CD4-positive, CD25-positive, alpha-beta regulatory T cell (primary cell): ENCODE results near the gene VAPB. TPM values are rescaled to one million over a fixed set of nuclear protein-coding genes. Genes with fewer than 3 reads are reported as not detected.

ENCODE experiments used
- ATAC-seq, 2 donors: fragments of 150-1000 bp; cut with Tn5 transposase; one replicate each; pipeline ENCODE4 v1.10.0; 2021; ENCODE audit warnings: low read depth in 2 of 2, moderate number of reproducible peaks in 2 of 2, moderate library complexity in 1 of 2
- DNase-seq, 3 donors: peaks; one replicate each; pipeline versions ENCODE4 v3.0.0 to v3.0.0-alpha.2; 2012 to 2022; ENCODE audit warnings: mixed read lengths in 1 of 3
- H3K27ac ChIP-seq: one replicate; pipeline ENCODE4 v1.7.0; 2013; ENCODE audit warnings: mild to moderate bottlenecking, low read length; ENCODE audit not compliant: insufficient read depth, poor library complexity, severe bottlenecking
- H3K27me3 ChIP-seq: one replicate; pipeline ENCODE4 v1.7.0; 2013; ENCODE audit warnings: low read length; ENCODE audit not compliant: control insufficient read depth, insufficient read depth
- H3K36me3 ChIP-seq: one replicate; pipeline ENCODE4 v1.7.0; 2013; ENCODE audit warnings: mild to moderate bottlenecking, low read length, moderate library complexity; ENCODE audit not compliant: control insufficient read depth, insufficient read depth
- H3K4me1 ChIP-seq: 2 replicates; pipeline ENCODE4 v1.7.0; 2013; ENCODE audit warnings: mild to moderate bottlenecking, low read length; ENCODE audit not compliant: insufficient read depth, control insufficient read depth, poor library complexity, severe bottlenecking
- H3K4me3 ChIP-seq: one replicate; pipeline ENCODE4 v1.7.0; 2013; ENCODE audit warnings: low read depth, mild to moderate bottlenecking, low read length, moderate library complexity
- H3K9me3 ChIP-seq, 2 experiments: 1 replicate in 1 of 2; 2 replicates in 1 of 2; pipeline ENCODE4 v1.7.0; 2013; ENCODE audit warnings: low read length in 2 of 2, mild to moderate bottlenecking in 1 of 2, moderate library complexity in 1 of 2; ENCODE audit not compliant: control insufficient read depth in 2 of 2
- H3K27ac Mint-ChIP-seq, 3 donors: one replicate each; pipeline ENCODE4 v1.8.0; 2020 to 2022; ENCODE audit warnings: mild to moderate bottlenecking in 3 of 3, mixed read lengths in 3 of 3, moderate library complexity in 2 of 3
- H3K27me3 Mint-ChIP-seq: one replicate; pipeline ENCODE4 v1.8.0; 2022; ENCODE audit warnings: mild to moderate bottlenecking, mixed read lengths
- H3K36me3 Mint-ChIP-seq: one replicate; pipeline ENCODE4 v1.8.0; 2020; ENCODE audit warnings: mixed read lengths
- H3K4me1 Mint-ChIP-seq, 4 donors: one replicate each; pipeline ENCODE4 v1.8.0; 2020 to 2022; ENCODE audit warnings: mixed read lengths in 4 of 4, mild to moderate bottlenecking in 1 of 4
- H3K4me3 Mint-ChIP-seq, 4 donors: one replicate each; pipeline ENCODE4 v1.8.0; 2020 to 2022; ENCODE audit warnings: mild to moderate bottlenecking in 4 of 4, mixed read lengths in 4 of 4, moderate library complexity in 3 of 4
- H3K9me3 Mint-ChIP-seq, 7 donors: one replicate each; pipeline ENCODE4 v1.8.0; 2020 to 2022; ENCODE audit warnings: mixed read lengths in 7 of 7, mild to moderate bottlenecking in 3 of 7, moderate library complexity in 2 of 7
- polyA plus RNA-seq, 4 donors: library from polyadenylated mRNA; unstranded; fragments of 300-500 nt; fragmentation: Illumina TruSeq; gene quantifications; one replicate each; pipeline ENCODE4 v1.2.3, GENCODE V29; 2021
- total RNA-seq: library from RNA; stranded (reverse); gene quantifications from one replicate; pipeline ENCODE4 v1.2.3, GENCODE V29; 2022

VAPB gene
- total and polyA plus RNA-seq, 5 donors from 2014 or later: 18.9 to 25.7 (median 21.9) TPM

DNA sequence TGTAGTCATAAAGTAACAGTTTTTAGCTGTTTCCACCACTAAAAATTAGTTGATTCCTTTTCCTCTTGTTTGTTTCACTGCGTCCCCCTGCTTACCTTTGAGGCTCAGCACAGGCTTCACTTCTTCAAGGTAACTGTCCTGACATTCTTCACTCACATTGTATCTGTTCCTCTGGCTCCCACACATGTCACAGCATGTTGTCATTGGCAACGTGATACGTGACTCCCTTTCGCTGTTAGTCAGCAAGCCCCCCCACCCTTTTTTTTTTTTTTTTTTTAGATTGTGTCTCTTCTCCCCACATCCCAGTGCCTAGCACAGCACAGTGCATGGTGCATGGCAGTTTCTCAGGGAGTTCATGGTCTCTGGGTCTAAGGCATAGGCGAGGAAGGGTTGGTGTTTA is 13.3 kb downstream of the VAPB start:
- peak overlapping the region; percentile 2 for H3K27ac ChIP-seq

GRCh38 chr20:58402827-58403226 is 13.8 kb downstream of the VAPB start:
- no peak overlapping the region for H3K27ac Mint-ChIP-seq
- DNase-seq (no peak), ATAC-seq (no peak)
- H3K27me3 Mint-ChIP-seq: no peaks in the 10 kb centered on the region
- no peak overlapping the region for H3K4me3 ChIP-seq
- peaks cover 31% of the 10 kb centered on the region for H3K4me1 ChIP-seq
- H3K27me3 ChIP-seq: no peaks in the 10 kb centered on the region
- no peaks in the 10 kb centered on the region for H3K9me3 ChIP-seq
- peaks cover 16 to 33% (median 28%) of the 10 kb centered on the region in 4 donors for H3K4me1 Mint-ChIP-seq
- no peaks in the 10 kb centered on the region for H3K36me3 ChIP-seq
- H3K4me3 Mint-ChIP-seq: no peak overlapping the region
- peaks cover 5% of the 10 kb centered on the region for H3K36me3 Mint-ChIP-seq
- H3K9me3 Mint-ChIP-seq: no peaks in the 10 kb centered on the region
- no peak overlapping the region for H3K27ac ChIP-seq

More for the DNA sequence above, 13.3 kb downstream of the VAPB start:
- H3K27me3 Mint-ChIP-seq: no peaks in the 10 kb centered on the region
- peaks cover 6% of the 10 kb centered on the region for H3K36me3 Mint-ChIP-seq
- H3K4me3 Mint-ChIP-seq: no peak overlapping the region
- no peaks in the 10 kb centered on the region for H3K36me3 ChIP-seq
- ATAC-seq (no peak), DNase-seq (no peak)
- H3K27ac Mint-ChIP-seq: no peak overlapping the region
- no peak overlapping the region for H3K4me3 ChIP-seq
- H3K4me1 ChIP-seq: peaks cover 30% of the 10 kb centered on the region
- H3K9me3 Mint-ChIP-seq: no peaks in the 10 kb centered on the region
- peaks cover 11 to 34% (median 27%) of the 10 kb centered on the region in 4 donors for H3K4me1 Mint-ChIP-seq
- H3K9me3 ChIP-seq: no peaks in the 10 kb centered on the region
- H3K27me3 ChIP-seq: no peaks in the 10 kb centered on the region

- Mint-ChIP-seq H3K4me1 (peaks cover 16 to 33% (median 27%) of the 10 kb centered on the region in 4 donors), H3K36me3 (peaks cover 1% of the 10 kb centered on the region), H3K27me3 (no peaks in the 10 kb centered on the region), H3K4me3 (no peak overlapping the region), H3K27ac (no peak overlapping the region), H3K9me3 (no peaks in the 10 kb centered on the region)
- H3K27ac ChIP-seq: no peak overlapping the region
- H3K9me3 ChIP-seq: no peaks in the 10 kb centered on the region
- H3K27me3 ChIP-seq: no peaks in the 10 kb centered on the region
- H3K4me3 ChIP-seq: no peak overlapping the region
- peaks cover 36% of the 10 kb centered on the region for H3K4me1 ChIP-seq
- DNase-seq (no peak), ATAC-seq (no peak)
- H3K36me3 ChIP-seq: no peaks in the 10 kb centered on the region
Observed at GRCh38 chr20:58403272-58403671, 14.2 kb downstream of the VAPB start.

DNA sequence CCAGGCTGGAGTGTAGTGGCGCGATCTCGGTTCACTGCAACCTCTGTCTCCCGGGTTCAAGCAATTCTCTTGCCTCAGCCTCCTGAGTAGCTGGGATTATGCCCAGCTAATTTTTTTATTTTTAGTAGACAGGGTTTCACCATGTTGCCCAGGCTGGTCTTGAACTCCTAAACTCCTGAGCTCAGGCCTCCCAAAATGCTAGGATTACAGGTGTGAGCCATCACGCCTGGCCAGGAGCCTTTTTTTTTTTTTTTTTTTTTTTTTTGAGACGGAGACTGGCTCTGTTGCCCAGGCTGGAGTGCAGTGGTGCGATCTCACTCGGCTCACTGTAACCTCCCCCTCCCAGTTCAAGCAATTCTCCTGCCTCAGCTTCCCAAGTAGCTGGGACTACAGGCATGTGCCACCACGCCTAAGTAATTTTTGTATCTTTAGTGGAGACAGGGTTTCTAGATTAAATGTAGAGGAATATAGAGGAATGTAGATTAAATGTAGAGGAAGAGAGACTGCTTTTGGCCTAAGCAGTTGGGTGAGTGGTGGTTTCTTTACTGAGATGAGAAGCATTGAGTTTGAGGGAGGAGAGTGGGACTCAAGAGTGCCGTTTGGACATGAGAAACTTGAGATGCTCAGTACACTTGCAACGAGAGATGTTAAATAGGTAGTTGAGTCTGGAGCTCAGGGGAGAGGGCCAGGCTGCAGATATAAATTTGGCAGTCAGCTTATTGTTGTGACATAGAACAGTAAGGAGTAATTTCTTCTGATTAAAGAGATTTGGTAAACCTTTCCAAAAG is 16.7 kb downstream of the VAPB start:
- Mint-ChIP-seq H3K9me3 (peaks cover 0 to 1% (median 0%) of the 10 kb centered on the region in 7 donors), H3K4me3 (no peak overlapping the region), H3K27me3 (no peaks in the 10 kb centered on the region), H3K4me1 (peaks cover 28 to 38% (median 35%) of the 10 kb centered on the region in 4 donors), H3K36me3 (no peaks in the 10 kb centered on the region), H3K27ac (no peak overlapping the region)
- ATAC-seq: no peak
- Histone ChIP-seq H3K27me3 (no peaks in the 10 kb centered on the region), H3K9me3 (no peaks in the 10 kb centered on the region), H3K4me1 (peaks cover 36% of the 10 kb centered on the region), H3K27ac (no peak overlapping the region), H3K36me3 (no peaks in the 10 kb centered on the region), H3K4me3 (no peak overlapping the region)
- no peak for DNase-seq

- Mint-ChIP-seq H3K4me1 (peaks cover 27 to 40% (median 37%) of the 10 kb centered on the region in 4 donors), H3K36me3 (no peaks in the 10 kb centered on the region), H3K4me3 (peak overlapping the region in 1 of 4 donors; percentile 2), H3K9me3 (peaks cover 0 to 1% (median 0%) of the 10 kb centered on the region in 7 donors), H3K27me3 (no peaks in the 10 kb centered on the region), H3K27ac (peak overlapping the region; percentile 23 to 77 (median 62))
- H3K36me3 ChIP-seq: no peaks in the 10 kb centered on the region
- H3K4me1 ChIP-seq: peaks cover 33% of the 10 kb centered on the region
- ATAC-seq (no peak), DNase-seq (no peak)
- H3K27ac ChIP-seq: no peak overlapping the region
- H3K27me3 ChIP-seq: no peaks in the 10 kb centered on the region
- no peak overlapping the region for H3K4me3 ChIP-seq
- H3K9me3 ChIP-seq: no peaks in the 10 kb centered on the region
Observed at GRCh38 chr20:58406422-58407001, 17.5 kb downstream of the VAPB start.

DNA sequence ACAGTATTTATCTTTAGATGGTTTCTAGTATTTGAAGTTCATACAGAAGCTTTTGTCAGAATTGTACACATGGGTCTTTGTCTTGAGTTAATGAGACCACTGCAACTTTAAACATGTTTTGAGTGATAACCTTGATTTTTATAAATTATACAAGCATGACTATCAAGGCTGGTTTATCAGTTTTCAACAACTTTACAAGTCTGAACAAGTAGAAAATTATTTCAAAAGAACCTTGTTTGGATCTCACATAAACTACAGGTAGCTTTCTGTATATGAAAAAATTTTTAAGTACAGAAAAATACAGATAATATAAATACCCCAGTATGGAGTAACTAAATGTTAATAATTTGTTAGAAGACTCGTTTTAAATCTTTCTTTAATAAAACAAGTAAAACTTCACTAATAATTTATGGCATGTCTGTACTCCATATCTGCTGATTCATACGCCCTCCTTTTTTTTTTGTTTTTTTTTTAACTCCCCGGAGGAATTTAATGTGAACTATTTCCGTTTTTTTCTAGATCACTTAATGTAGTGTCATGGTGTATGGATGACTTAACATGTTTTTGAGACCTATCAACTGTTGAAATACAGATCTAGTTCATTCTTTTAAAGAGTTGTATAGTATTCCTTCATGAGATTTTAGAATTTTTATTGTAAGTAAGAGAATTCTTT is 18.3 kb downstream of the VAPB start:
- Mint-ChIP-seq H3K4me3 (peak overlapping the region in 3 of 4 donors; percentile 2 to 17 (median 13)), H3K4me1 (peaks cover 27 to 40% (median 39%) of the 10 kb centered on the region in 4 donors), H3K9me3 (peaks cover 0 to 1% (median 0%) of the 10 kb centered on the region in 7 donors), H3K27ac (peak overlapping the region; percentile 38 to 74 (median 50)), H3K27me3 (no peaks in the 10 kb centered on the region), H3K36me3 (no peaks in the 10 kb centered on the region)
- Histone ChIP-seq H3K36me3 (no peaks in the 10 kb centered on the region), H3K4me3 (peak overlapping the region; percentile 14), H3K27me3 (no peaks in the 10 kb centered on the region), H3K4me1 (peaks cover 28% of the 10 kb centered on the region), H3K27ac (peak overlapping the region; percentile 47), H3K9me3 (no peaks in the 10 kb centered on the region)
- no peak for ATAC-seq
- DNase-seq: no peak

DNA sequence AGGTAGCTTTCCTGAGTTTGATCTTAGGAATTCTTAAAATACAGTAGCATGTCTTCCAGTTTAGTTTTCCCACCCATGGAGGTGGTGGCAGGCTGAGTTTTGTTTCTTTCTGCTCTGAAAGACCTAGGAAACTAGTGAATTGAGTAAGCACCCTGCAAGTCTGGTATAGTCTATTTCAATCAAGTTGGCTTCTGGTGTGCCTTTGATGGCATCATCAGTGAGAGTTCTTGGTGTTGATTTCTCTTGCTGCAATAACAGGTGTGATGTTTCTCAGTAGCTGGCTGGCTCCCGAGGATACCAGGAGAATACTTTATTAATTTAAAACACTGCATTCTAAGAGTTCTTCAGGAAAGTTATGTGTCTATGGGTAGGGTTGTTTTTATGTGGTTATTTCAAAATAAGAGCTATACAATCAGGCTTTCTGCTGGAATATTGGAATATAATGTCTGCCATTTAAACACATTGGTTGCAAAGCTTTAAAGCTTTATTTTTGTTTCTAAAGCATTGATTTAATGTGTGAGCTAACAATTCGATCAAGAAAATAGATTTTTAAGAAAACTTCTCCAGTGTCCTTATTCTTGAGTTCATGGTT is 19.0 kb downstream of the VAPB start:
- Mint-ChIP-seq H3K27me3 (no peaks in the 10 kb centered on the region), H3K9me3 (peaks cover 0 to 1% (median 0%) of the 10 kb centered on the region in 7 donors), H3K36me3 (no peaks in the 10 kb centered on the region), H3K27ac (peak overlapping the region; percentile 71 to 82 (median 74)), H3K4me1 (peaks cover 27 to 40% (median 39%) of the 10 kb centered on the region in 4 donors), H3K4me3 (peak overlapping the region; percentile 9 to 74 (median 49))
- Histone ChIP-seq H3K9me3 (no peaks in the 10 kb centered on the region), H3K27me3 (no peaks in the 10 kb centered on the region), H3K4me3 (peak overlapping the region; percentile 52), H3K36me3 (no peaks in the 10 kb centered on the region), H3K4me1 (peaks cover 28% of the 10 kb centered on the region), H3K27ac (peak overlapping the region; percentile 47)
- ATAC-seq (peak in 1 of 2 donors; percentile 59), DNase-seq (peak in 1 of 3 donors; percentile 50)
